Measurements from ENCODE around the gene MUC21.

MUC21 gene

GRCh38 chr6:31025595-31025994, 42.1 kb downstream of the MUC21 start:
- H3K4me3 ChIP-seq (replicated peaks; ENCODE audit: low read depth, low read length) = no peak overlapping the region

DNA sequence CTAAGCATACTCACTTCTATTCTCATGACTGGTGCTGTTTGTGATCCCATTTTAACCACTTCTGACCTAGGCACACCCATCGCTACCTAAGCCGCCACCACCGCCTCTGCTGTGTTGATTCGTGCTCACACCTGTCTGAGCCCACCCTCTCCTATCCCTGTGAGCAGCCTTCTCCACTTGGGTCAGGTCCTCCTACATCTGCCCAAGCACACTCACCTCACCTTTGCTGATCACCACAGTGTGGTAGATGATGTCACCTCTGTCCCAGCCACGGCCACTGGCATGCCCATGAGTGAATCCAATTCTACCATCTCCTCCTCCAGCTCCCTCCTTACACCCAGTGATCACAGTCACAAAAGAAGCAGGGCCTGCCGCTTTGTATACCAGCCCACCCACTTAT, 47.6 kb downstream of the MUC21 start:
- H3K4me3 ChIP-seq (replicated peaks; ENCODE audit: low read depth, low read length) = no peak overlapping the region
- no peak for DNase-seq (ENCODE audit: extremely low read depth, insufficient read length)
- H3K27me3 ChIP-seq (replicated peaks; ENCODE audit: control insufficient read depth, insufficient read depth, low read length) = no peaks in the 10 kb centered on the region
- TF ChIP-seq, protein P1, sequence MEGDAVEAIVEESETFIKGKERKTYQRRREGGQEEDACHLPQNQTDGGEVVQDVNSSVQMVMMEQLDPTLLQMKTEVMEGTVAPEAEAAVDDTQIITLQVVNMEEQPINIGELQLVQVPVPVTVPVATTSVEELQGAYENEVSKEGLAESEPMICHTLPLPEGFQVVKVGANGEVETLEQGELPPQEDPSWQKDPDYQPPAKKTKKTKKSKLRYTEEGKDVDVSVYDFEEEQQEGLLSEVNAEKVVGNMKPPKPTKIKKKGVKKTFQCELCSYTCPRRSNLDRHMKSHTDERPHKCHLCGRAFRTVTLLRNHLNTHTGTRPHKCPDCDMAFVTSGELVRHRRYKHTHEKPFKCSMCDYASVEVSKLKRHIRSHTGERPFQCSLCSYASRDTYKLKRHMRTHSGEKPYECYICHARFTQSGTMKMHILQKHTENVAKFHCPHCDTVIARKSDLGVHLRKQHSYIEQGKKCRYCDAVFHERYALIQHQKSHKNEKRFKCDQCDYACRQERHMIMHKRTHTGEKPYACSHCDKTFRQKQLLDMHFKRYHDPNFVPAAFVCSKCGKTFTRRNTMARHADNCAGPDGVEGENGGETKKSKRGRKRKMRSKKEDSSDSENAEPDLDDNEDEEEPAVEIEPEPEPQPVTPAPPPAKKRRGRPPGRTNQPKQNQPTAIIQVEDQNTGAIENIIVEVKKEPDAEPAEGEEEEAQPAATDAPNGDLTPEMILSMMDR (IDR thresholded peaks at IDR 0.05; ENCODE audit: insufficient read depth, low read length, poor library complexity, severe bottlenecking) = no peak
- H3K36me3 ChIP-seq (ENCODE audit: control insufficient read depth, insufficient read depth, low read length) = no peaks in the 10 kb centered on the region

More at GRCh38 chr6:31025595-31025994, 42.1 kb downstream of the MUC21 start:
- H3K27me3 ChIP-seq (replicated peaks; ENCODE audit: control insufficient read depth, insufficient read depth, low read length) = no peaks in the 10 kb centered on the region
- DNase-seq (ENCODE audit: extremely low read depth, insufficient read length) = no peak
- no peaks in the 10 kb centered on the region for H3K36me3 ChIP-seq (ENCODE audit: control insufficient read depth, insufficient read depth, low read length)
- TF ChIP-seq, protein P1 (IDR thresholded peaks at IDR 0.05; ENCODE audit: insufficient read depth, low read length, poor library complexity, severe bottlenecking) = no peak

- DNase-seq (ENCODE audit: extremely low read depth, insufficient read length) = no peak
- TF ChIP-seq, protein P1 (IDR thresholded peaks at IDR 0.05; ENCODE audit: insufficient read depth, low read length, poor library complexity, severe bottlenecking) = no peak
- Histone ChIP-seq H3K36me3 (ENCODE audit: control insufficient read depth, insufficient read depth, low read length) (no peaks in the 10 kb centered on the region), H3K4me3 (replicated peaks; ENCODE audit: low read depth, low read length) (no peak overlapping the region), H3K27me3 (replicated peaks; ENCODE audit: control insufficient read depth, insufficient read depth, low read length) (no peaks in the 10 kb centered on the region)
These were observed 49.6 kb downstream of the MUC21 start for GRCh38 chr6:31033075-31033474.

GRCh38 chr6:31035862-31036497, 52.5 kb downstream of the MUC21 start:
- Histone ChIP-seq H3K27me3 (replicated peaks; ENCODE audit: control insufficient read depth, insufficient read depth, low read length) (no peaks in the 10 kb centered on the region), H3K36me3 (ENCODE audit: control insufficient read depth, insufficient read depth, low read length) (no peaks in the 10 kb centered on the region), H3K4me3 (replicated peaks; ENCODE audit: low read depth, low read length) (no peak overlapping the region)
- DNase-seq (ENCODE audit: extremely low read depth, insufficient read length) = no peak
- TF ChIP-seq, protein P1 (IDR thresholded peaks at IDR 0.05; ENCODE audit: insufficient read depth, low read length, poor library complexity, severe bottlenecking) = no peak

GRCh38 chr6:31037169-31037568, 53.7 kb downstream of the MUC21 start:
- TF ChIP-seq, protein P1 (IDR thresholded peaks at IDR 0.05; ENCODE audit: insufficient read depth, low read length, poor library complexity, severe bottlenecking) = no peak
- no peaks in the 10 kb centered on the region for H3K27me3 ChIP-seq (replicated peaks; ENCODE audit: control insufficient read depth, insufficient read depth, low read length)

GRCh38 chr6:31037682-31038081, 54.2 kb downstream of the MUC21 start:
- TF ChIP-seq, protein P1 (IDR thresholded peaks at IDR 0.05; ENCODE audit: insufficient read depth, low read length, poor library complexity, severe bottlenecking) = no peak
- H3K27me3 ChIP-seq (replicated peaks; ENCODE audit: control insufficient read depth, insufficient read depth, low read length) = no peaks in the 10 kb centered on the region
- no peak for DNase-seq (ENCODE audit: extremely low read depth, insufficient read length)
- no peak overlapping the region for H3K4me3 ChIP-seq (replicated peaks; ENCODE audit: low read depth, low read length)
- no peaks in the 10 kb centered on the region for H3K36me3 ChIP-seq (ENCODE audit: control insufficient read depth, insufficient read depth, low read length)

More at GRCh38 chr6:31037169-31037568, 53.7 kb downstream of the MUC21 start:
- no peak for DNase-seq (ENCODE audit: extremely low read depth, insufficient read length)
- no peak overlapping the region for H3K4me3 ChIP-seq (replicated peaks; ENCODE audit: low read depth, low read length)
- no peaks in the 10 kb centered on the region for H3K36me3 ChIP-seq (ENCODE audit: control insufficient read depth, insufficient read depth, low read length)
